Fibroblast of mammary gland (primary cell): ENCODE measurements around the gene CDY1B.
"Not testable (repeated sequence)": the region's sequence is repeated elsewhere in the genome, so short reads cannot be mapped to it uniquely, and the experiment has no call there.

Experiments used
- DNase-seq: peaks from one replicate; pipeline ENCODE4 v3.0.0-alpha.2; 2010; ENCODE audit warnings: low read depth
- H3K4me3 ChIP-seq: 2 replicates; pipeline ENCODE4 v1.5.1; 2011; ENCODE audit warnings: low read depth, mild to moderate bottlenecking, low read length, moderate library complexity; ENCODE audit not compliant: control insufficient read depth

CDY1B gene

GRCh38 chrY:24047919-24048318 is at the start of gene CDY1B:
Gene CDY1B, minus strand, starts transcription at chrY:24048019. Its CDS starts 331 bp downstream, at chrY:24047688.
- not testable (repeated sequence) for H3K4me3 ChIP-seq, DNase-seq

DNA sequence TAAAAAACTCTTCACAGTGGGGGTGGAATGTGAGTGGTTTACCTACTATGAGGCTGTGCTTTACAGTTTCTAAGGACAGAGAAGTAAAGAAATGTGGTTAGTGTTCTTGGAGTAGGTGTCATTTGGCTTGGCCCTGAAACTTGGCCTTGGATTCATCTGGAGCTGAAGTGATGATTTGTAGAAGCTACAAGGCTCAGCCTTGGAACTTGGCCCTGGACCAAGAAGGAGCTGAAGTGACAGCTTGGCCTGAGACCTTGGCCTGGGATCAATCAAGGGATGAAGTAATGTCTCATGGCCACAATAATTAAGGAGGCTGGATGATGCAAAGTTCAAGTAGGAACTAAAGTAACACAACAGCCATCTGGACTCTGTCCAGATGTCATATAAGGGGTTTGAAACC is 1.7 kb upstream of the CDY1B start:
- not testable (repeated sequence) for DNase-seq, H3K4me3 ChIP-seq

- DNase-seq, H3K4me3 ChIP-seq: not testable (repeated sequence)
These were observed 4.6 kb downstream of the CDY1B start for GRCh38 chrY:24043209-24043608.

DNA sequence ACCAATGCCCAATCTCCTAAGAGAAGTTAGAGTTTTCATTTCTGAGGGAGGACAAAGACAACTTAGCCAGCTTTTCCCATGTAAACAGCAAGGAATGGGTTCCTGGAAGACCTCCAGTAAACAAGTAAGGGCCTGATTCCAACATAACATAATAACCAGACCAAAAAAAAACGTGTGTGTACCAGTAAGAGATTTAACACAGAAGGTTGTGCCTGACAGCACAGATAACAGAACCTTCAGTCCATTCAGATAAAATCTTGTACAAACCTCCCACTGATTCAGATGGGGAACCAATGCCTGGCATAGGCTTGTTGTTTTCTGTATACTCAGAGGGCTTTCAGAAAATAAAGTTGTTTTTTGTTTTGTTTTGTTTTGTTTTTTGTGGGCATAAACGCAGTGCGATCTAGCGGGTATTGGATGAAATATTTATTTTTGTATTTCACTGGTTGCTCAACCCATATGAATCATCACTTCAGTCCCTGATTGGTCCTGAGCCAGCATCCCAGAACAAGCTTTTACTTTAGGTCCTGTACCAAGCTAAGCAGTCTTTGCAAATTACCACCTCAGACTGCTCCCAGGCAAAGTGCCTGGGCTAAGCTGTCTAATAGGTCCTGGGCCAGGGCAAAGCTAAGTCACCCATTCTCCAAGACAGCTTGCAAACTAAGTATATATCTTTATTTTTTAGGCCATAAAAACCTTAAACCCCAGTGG is 8.7 kb downstream of the CDY1B start:
- DNase-seq, H3K4me3 ChIP-seq: not testable (repeated sequence)

- DNase-seq, H3K4me3 ChIP-seq: not testable (repeated sequence)
These were observed 21.4 kb downstream of the CDY1B start for GRCh38 chrY:24026212-24027103.
